Choroid plexus epithelial cell (primary cell): ENCODE results near the gene TBC1D5.
"Not testable (repeated sequence)": the region's sequence is repeated elsewhere in the genome, so short reads cannot be mapped to it uniquely, and the experiment has no call there.

ENCODE experiments used
- DNase-seq: peaks from one replicate; pipeline ENCODE4 v3.0.0-alpha.2; 2010; ENCODE audit warnings: low read depth
- H3K4me3 ChIP-seq: 2 replicates; pipeline ENCODE4 v1.5.1; 2011; ENCODE audit warnings: low read depth, mild to moderate bottlenecking, control low read depth, low read length, moderate library complexity
- CTCF ChIP-seq: conservative IDR thresholded peaks from 2 replicates; pipeline ENCODE4 v1.5.1; 2011; ENCODE audit warnings: low read depth, mild to moderate bottlenecking, control low read depth, inconsistent platforms, low read length, moderate library complexity

The TBC1D5 gene

GRCh38 chr3:17399586-17399985 is 342.8 kb downstream of the TBC1D5 start:
- no peak for DNase-seq
- no peak overlapping the region for H3K4me3 ChIP-seq
- TF ChIP-seq CTCF, result no peak

GRCh38 chr3:17398959-17399551 is 343.4 kb downstream of the TBC1D5 start:
- no peak for DNase-seq
- no peak for TF ChIP-seq CTCF
- no peak overlapping the region for H3K4me3 ChIP-seq

- H3K4me3 ChIP-seq, result no peak overlapping the region
- TF ChIP-seq CTCF, result no peak
Observed at GRCh38 chr3:17396036-17396435, 346.4 kb downstream of the TBC1D5 start.

GRCh38 chr3:17394541-17395155 is 347.8 kb downstream of the TBC1D5 start:
- no peak for TF ChIP-seq CTCF
- H3K4me3 ChIP-seq, result no peak overlapping the region
- no peak for DNase-seq

More at GRCh38 chr3:17396036-17396435, 346.4 kb downstream of the TBC1D5 start:
- DNase-seq, result no peak

- DNase-seq, H3K4me3 ChIP-seq: not testable (repeated sequence)
Observed at GRCh38 chr3:17392516-17392915, 349.9 kb downstream of the TBC1D5 start.

- H3K4me3 ChIP-seq, result no peak overlapping the region
- DNase-seq, result no peak
- no peak for TF ChIP-seq CTCF
Observed at GRCh38 chr3:17390785-17391184, 351.6 kb downstream of the TBC1D5 start.

GRCh38 chr3:17387108-17387507 is 355.3 kb downstream of the TBC1D5 start:
- TF ChIP-seq CTCF, result no peak
- H3K4me3 ChIP-seq, result no peak overlapping the region
- no peak for DNase-seq
